HTR-8/SVneo (cell line): Measurements from ENCODE around the gene STUB1.

ENCODE experiments used
- DNase-seq: peaks from one replicate; pipeline ENCODE4 v3.0.0; 2011; ENCODE audit warnings: low spot score, mixed read lengths; ENCODE audit not compliant: insufficient read length
- FAIRE-seq: peaks from 2 replicates; lab custom pipeline; 2011; peaks lifted over from hg19 to GRCh38; lab: Jason Lieb, UNC

STUB1 gene

GRCh38 chr16:661184-661821 is 18.9 kb upstream of the STUB1 start:
- FAIRE-seq (no peak), DNase-seq (no peak)

DNA sequence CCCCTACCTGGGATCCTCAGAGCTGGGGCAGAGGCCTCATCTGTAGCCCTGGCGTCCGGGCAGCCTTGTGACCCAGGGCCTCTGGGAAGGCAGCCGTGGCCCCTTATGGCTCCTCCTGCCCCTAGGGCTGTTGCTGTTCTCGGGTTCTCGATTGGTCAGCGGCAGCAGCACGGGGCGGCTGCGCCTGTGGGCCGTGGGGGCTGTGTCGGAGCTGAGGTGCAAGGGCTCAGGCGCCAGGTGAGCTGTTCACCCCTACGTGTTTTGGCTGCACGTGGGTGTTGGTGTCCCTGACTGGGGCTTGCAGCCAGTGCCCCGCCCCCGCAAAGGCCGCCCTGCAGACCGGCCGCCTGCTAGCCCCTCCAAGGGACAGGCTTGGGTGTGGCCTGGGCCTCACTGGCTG is 18.1 kb upstream of the STUB1 start:
- FAIRE-seq: no peak
- DNase-seq: no peak

GRCh38 chr16:662597-662996 is 17.6 kb upstream of the STUB1 start:
- no peak for DNase-seq
- FAIRE-seq: no peak

GRCh38 chr16:666572-666971 is 13.6 kb upstream of the STUB1 start:
- DNase-seq (no peak), FAIRE-seq (no peak)

DNA sequence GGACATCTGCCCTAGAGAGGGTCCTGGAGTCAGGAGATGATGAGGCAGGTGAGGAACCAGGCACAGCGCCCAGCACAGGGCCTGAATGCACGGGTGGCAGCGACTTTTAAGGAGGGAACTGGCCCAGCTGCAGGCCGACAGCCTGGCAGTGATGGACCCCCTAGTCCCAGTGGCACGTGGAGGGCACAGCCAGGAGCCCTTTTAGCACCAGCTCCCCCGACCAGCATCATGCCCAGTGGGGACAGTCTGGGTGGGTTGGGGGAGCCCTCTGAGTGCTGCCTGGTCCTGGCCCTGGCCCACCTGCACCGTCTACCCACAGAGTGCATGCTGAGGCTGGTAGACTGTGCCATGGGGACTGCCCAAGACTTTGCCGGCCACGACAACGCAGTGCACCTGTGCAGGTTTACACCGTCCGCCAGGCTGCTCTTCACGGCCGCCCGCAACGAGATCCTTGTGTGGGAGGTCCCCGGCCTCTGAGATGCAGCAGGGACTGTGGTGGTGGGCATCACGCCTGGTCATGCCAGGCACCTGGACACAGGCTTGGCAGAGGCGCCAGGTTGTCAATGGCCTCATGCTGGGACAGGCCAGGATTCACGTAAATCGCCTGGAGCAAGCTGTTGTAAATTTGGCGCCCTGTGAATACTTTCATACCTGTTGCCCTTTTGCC is 13.0 kb upstream of the STUB1 start:
- no peak for DNase-seq

GRCh38 chr16:667780-668518 is 12.3 kb upstream of the STUB1 start, which contains the start of gene RHOT2:
Gene RHOT2 (plus strand): TSS chr16:668132. CDS start chr16:668200, 68 bp downstream.
- DNase-seq: peak; percentile 84

More for the DNA sequence above, 13.0 kb upstream of the STUB1 start:
- FAIRE-seq: peak; percentile 42

GRCh38 chr16:668519-669171 is 11.6 kb upstream of the STUB1 start:
- FAIRE-seq (no peak), DNase-seq (no peak)

More at GRCh38 chr16:667780-668518, 12.3 kb upstream of the STUB1 start, which contains the start of gene RHOT2:
- peak; percentile 99 for FAIRE-seq

DNA sequence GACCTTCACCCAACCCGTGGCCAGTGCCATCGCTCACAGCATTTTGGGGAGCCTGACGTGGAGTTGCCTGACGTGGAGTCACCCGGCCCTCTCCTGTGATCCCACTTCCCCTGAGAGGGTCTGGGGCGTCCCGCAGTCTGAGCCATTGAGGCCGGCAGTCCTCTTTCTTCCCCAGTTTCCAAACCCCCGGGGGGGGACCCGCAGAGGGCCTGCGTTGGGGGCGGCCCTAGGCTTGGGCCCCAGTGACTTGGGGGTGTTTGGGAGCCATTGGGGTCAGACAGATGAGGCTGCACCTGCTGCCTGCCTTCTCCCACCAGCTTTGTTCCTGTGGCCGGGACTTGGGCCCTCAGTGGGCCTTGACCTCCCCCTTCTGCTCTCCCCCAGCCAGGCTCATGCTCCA is 10.5 kb upstream of the STUB1 start:
- no peak for FAIRE-seq
- DNase-seq: no peak

- DNase-seq: no peak
- FAIRE-seq: no peak
These were observed 9.5 kb upstream of the STUB1 start for GRCh38 chr16:670485-671352.

GRCh38 chr16:671353-672131 is 8.7 kb upstream of the STUB1 start:
- no peak for FAIRE-seq
- DNase-seq: no peak

DNA sequence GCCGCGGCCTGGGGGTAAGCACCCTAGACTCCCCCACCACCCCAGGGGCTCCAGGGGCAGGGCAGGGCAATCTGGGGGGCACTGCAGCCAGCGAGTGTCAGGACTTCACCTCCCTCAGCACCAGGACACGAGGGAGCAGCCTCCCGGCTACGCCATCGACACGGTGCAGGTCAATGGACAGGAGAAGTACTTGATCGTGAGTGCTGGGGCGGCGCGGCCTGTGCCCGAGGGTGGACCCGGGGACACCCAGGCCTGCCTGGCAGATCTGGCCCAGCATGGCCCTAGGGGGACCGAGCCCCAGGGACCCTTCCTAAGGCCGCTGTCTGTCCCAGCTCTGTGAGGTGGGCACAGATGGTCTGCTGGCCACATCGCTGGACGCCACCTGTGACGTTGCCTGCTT is 7.8 kb upstream of the STUB1 start:
- DNase-seq (no peak), FAIRE-seq (no peak)

DNA sequence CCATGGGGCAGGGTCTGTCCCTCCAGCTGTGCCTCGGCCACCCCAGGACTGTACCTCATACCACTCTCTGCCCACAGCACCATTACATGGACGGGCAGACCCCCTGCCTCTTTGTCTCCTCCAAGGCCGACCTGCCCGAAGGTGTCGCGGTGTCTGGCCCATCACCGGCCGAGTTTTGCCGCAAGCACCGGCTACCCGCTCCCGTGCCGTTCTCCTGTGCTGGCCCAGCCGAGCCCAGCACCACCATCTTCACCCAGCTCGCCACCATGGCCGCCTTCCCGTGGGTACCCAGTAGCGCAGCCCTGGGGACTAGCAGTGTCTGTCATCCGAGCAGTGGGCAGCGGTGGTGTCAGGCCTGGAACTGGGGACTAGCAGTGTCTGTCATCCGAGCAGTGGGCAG is 7.4 kb upstream of the STUB1 start:
- DNase-seq (no peak), FAIRE-seq (no peak)

- no peak for FAIRE-seq
- DNase-seq: no peak
These were observed 6.7 kb upstream of the STUB1 start for GRCh38 chr16:673399-673991.

GRCh38 chr16:674214-674881 is 5.9 kb upstream of the STUB1 start:
- DNase-seq (no peak), FAIRE-seq (no peak)

DNA sequence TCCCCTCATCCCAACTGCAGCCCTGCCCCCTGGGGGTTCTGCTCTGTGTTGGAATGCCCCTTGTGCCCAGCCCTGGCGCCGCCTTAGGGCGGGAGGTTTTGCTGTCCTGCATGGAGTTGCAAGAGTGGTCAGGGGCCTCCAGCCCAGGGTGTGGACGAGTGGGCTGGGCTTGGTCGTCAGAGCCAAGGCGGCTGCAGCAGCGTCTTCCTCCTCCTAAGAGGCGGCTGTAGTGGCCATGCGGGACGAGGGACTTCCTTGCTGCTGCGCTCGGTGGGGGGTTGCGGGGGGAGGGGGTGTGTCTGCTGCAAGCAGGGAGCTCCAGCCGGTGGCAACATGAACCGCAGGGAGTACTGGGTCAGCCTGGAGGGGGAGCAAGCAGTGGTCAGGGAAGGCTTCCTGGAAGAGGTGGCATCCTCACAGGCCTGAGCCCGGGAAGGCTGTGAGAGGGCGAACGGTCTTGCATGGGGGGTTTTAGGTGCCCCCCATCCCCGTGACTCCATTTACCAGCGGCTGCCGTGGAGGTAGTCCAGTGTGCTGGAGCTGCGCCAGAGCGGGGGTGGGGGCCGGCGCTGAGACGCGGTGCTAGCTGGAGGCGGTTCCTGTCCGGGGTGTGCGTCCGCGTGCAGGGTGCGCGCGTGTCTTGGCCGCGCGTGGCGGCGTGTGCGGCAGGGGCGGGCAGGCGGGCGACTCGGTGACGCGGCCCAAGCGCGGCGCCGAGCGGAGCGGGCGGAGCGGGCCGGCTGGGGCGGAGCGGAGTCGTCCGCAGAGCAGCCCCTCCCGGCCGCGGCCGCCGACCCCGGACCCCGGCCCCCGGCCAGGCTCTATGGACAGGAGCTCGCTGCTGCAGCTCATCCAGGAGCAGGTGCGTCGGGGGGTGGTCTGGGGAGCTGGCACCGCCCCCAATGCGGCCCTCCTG is 5.0 kb upstream of the STUB1 start, which contains the start of gene RHBDL1:
RHBDL1 (plus strand) TSS at position 704 of the 916 bp plus-strand sequence; CDS start at position 824, 120 bp downstream.
- no peak for DNase-seq
- FAIRE-seq: no peak

DNA sequence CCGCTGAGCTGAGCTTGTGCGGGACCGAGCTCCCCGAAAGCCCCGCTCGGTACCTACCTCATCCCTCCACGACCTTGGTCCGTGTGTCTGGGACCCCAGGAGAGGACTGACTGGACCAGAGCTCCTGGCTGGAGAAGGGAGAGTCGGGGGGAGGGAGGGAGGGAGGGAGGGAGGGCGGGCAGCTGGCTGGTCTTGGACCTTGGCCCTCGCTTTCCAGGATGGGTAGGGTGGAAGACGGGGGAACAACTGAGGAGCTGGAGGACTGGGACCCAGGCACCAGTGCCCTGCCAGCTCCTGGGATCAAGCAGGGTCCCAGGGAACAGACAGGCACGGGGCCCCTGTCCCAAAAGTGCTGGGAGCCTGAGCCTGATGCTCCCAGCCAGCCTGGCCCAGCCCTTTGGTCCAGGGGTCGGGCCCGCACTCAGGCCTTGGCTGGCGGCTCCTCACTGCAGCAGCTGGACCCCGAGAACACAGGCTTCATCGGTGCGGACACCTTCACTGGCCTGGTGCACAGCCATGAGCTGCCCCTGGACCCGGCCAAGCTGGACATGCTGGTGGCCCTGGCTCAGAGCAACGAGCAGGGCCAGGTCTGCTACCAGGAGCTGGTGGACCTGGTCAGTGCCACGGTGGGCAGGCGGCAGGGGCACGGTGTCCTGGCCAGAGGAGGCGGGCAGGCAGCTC is 4.2 kb upstream of the STUB1 start:
- DNase-seq (no peak), FAIRE-seq (no peak)

GRCh38 chr16:676565-676902 is 3.7 kb upstream of the STUB1 start:
- FAIRE-seq: no peak
- DNase-seq: no peak
